ENCODE measurements around the gene TMEM119. TPM values are rescaled to one million over a fixed set of nuclear protein-coding genes. Genes with fewer than 3 reads are reported as not detected.
"Not testable (repeated sequence)": the region's sequence is repeated elsewhere in the genome, so short reads cannot be mapped to it uniquely, and the experiment has no call there.

The TMEM119 gene
- total and polyA plus RNA-seq, 10 of the 15 experiments (the other 5 are each of a cell fraction or from before 2014, with no cell fraction given): 0.11 to 0.44 (median 0.19) TPM; not detected in 5

- H3K27me3 ChIP-seq (replicated peaks in 1 of 2; ENCODE audit: control insufficient read depth in 2 of 2, insufficient read depth in 2 of 2, low read length in 1 of 2); intact Hi-C loops (cut with micrococcal nuclease; ENCODE audit: unreplicated experiment); DNase-seq (ENCODE audit: low read depth, low spot score); H3K4me2 ChIP-seq (ENCODE audit: control insufficient read depth, insufficient read depth); FAIRE-seq; H2AFZ ChIP-seq (ENCODE audit: control insufficient read depth, low read depth, low read length); H3K4me1 ChIP-seq (ENCODE audit: control insufficient read depth, insufficient read depth, low read length); H4K20me1 ChIP-seq (ENCODE audit: control insufficient read depth, insufficient read depth); H3K9ac ChIP-seq (ENCODE audit: control insufficient read depth, insufficient read depth, low read length); H3K27ac ChIP-seq (ENCODE audit: control insufficient read depth, insufficient read depth); BruUV-seq (replicated peaks); H3K9me3 ChIP-seq (replicated peaks; ENCODE audit: control insufficient read depth, insufficient read depth, low read length); in situ Hi-C loops (cut with MboI): not testable (repeated sequence)
- WGBS (ENCODE audit: insufficient coverage, insufficient replicate concordance, low lambda C conversion rate, missing lambda C conversion rate): 91% methylated on average over 9 of the region's 9 CpGs
- ChIA-PET RAD21 (ENCODE audit: unreplicated experiment) (interaction anchor here (0.9 to 23.0 kb wide), 2 partner anchors 13 to 79 kb away, joined by 3 to 413 read pairs; partner anchors contain the start of gene SELPLG), CTCF (interaction anchor here (0.6 to 2.1 kb wide), 6 partner anchors 10 to 823 kb away, joined by 3 to 9 read pairs (median 5); no protein-coding TSS in a partner anchor), SMC1A (ENCODE audit: uncharacterized antibody, unreplicated experiment) (interaction anchor here (1.0 to 26.5 kb wide), 10 partner anchors 9 to 108 kb away, joined by 3 to 718 read pairs (median 4); no protein-coding TSS in a partner anchor), POLR2A (interaction anchor here (0.7 to 1.9 kb wide), 3 partner anchors 14 to 958 kb away, joined by 3 to 8 read pairs (median 3); no protein-coding TSS in a partner anchor)
- 0 out of 3 replicates have a peak, but pooled peaks have one; percentile 12 for ATAC-seq
- peak overlapping the region; percentile 22; the same call in 1 of the 2 replicates for H3K4me3 ChIP-seq
- peak; percentile 52; the same call in 1 of the 2 replicates for TF ChIP-seq MLLT1 (IDR thresholded peaks at IDR 0.05)
- H3K36me3 ChIP-seq (ENCODE audit: control insufficient read depth in 2 of 2, insufficient read depth in 2 of 2, low read length in 1 of 2): peaks cover 0 to 19% of the 10 kb centered on the region in 2 experiments; a peak in 2 of 4 replicates
- H3K79me2 ChIP-seq (ENCODE audit: control insufficient read depth, insufficient read depth, low read length): peaks cover 93% of the 10 kb centered on the region
Measured at GRCh38 chr12:108555383-108555782, 42.5 kb downstream of the TMEM119 start.

DNA sequence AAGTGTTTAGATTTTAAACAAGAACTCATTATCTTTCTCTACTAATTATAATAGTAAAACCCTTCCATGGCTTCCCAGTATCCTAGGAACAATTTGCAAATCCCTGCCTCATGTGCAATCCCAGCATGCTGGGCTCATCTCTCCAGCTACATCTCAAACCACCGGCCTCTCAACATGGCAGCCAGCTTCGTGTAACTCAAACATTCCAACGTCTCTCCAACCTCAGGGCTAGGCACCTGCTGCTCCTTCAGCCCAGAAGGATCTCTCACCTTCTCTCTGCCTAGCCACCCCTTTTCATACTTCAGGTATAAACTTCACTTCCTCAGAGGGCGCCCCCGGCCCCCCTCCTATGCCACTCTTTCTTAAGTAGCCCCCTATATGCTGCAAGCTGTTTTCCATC lies 44.1 kb downstream of the TMEM119 start:
- RAD21 ChIA-PET (ENCODE audit: unreplicated experiment): interaction anchor here (1.5 kb wide), 1 partner anchor 65 kb away, joined by 4 read pairs; no protein-coding TSS in a partner anchor
- no peak for FAIRE-seq
- peaks cover 19% of the 10 kb centered on the region for H3K4me1 ChIP-seq (ENCODE audit: control insufficient read depth, insufficient read depth, low read length)
- TF ChIP-seq NRF1 (conservative IDR thresholded peaks at IDR 0.05; ENCODE audit: low read depth, low read length): no peak
- TF ChIP-seq CREM (IDR thresholded peaks at IDR 0.05; ENCODE audit: low read depth): no peak
- no peak for TF ChIP-seq CHD1 (IDR thresholded peaks at IDR 0.05; ENCODE audit: low read depth, low read length)
- TF ChIP-seq, protein P1, sequence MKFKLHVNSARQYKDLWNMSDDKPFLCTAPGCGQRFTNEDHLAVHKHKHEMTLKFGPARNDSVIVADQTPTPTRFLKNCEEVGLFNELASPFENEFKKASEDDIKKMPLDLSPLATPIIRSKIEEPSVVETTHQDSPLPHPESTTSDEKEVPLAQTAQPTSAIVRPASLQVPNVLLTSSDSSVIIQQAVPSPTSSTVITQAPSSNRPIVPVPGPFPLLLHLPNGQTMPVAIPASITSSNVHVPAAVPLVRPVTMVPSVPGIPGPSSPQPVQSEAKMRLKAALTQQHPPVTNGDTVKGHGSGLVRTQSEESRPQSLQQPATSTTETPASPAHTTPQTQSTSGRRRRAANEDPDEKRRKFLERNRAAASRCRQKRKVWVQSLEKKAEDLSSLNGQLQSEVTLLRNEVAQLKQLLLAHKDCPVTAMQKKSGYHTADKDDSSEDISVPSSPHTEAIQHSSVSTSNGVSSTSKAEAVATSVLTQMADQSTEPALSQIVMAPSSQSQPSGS (IDR thresholded peaks at IDR 0.05; ENCODE audit: low read length): no peak
- no peak for TF ChIP-seq CREB1 (IDR thresholded peaks at IDR 0.05; ENCODE audit: low read depth)
- TF ChIP-seq FOXK2 (IDR thresholded peaks at IDR 0.05): no peak
- TF ChIP-seq, protein P2, sequence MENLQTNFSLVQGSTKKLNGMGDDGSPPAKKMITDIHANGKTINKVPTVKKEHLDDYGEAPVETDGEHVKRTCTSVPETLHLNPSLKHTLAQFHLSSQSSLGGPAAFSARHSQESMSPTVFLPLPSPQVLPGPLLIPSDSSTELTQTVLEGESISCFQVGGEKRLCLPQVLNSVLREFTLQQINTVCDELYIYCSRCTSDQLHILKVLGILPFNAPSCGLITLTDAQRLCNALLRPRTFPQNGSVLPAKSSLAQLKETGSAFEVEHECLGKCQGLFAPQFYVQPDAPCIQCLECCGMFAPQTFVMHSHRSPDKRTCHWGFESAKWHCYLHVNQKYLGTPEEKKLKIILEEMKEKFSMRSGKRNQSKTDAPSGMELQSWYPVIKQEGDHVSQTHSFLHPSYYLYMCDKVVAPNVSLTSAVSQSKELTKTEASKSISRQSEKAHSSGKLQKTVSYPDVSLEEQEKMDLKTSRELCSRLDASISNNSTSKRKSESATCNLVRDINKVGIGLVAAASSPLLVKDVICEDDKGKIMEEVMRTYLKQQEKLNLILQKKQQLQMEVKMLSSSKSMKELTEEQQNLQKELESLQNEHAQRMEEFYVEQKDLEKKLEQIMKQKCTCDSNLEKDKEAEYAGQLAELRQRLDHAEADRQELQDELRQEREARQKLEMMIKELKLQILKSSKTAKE (IDR thresholded peaks at IDR 0.05; ENCODE audit: low read depth, poor library complexity, severe bottlenecking): no peak
- no peak for DNase-seq (ENCODE audit: low read depth, low spot score)
- CTCF ChIA-PET: interaction anchor here (1.2 to 1.7 kb wide), 2 partner anchors 8 to 12 kb away, joined by 4 read pairs; partner anchors contain the start of gene SART3
- H3K4me2 ChIP-seq (ENCODE audit: control insufficient read depth, insufficient read depth): 0 out of 2 replicates have a peak overlapping the region, but pooled peaks have one; percentile 5
- no peaks in the 10 kb centered on the region for H3K27me3 ChIP-seq (replicated peaks in 1 of 2; ENCODE audit: control insufficient read depth in 2 of 2, insufficient read depth in 2 of 2, low read length in 1 of 2)
- no peak overlapping the region for H3K9ac ChIP-seq (ENCODE audit: control insufficient read depth, insufficient read depth, low read length)
- H2AFZ ChIP-seq (ENCODE audit: control insufficient read depth, low read depth, low read length): no peak overlapping the region
- peaks cover 94% of the 10 kb centered on the region for H3K79me2 ChIP-seq (ENCODE audit: control insufficient read depth, insufficient read depth, low read length)
- 0 out of 2 replicates have a peak overlapping the region, but pooled peaks have one; percentile 18 for H3K4me3 ChIP-seq
- peaks cover 0 to 19% of the 10 kb centered on the region in 2 experiments; a peak in 2 of 4 replicates for H3K36me3 ChIP-seq (ENCODE audit: control insufficient read depth in 2 of 2, insufficient read depth in 2 of 2, low read length in 1 of 2)
- H4K20me1 ChIP-seq (ENCODE audit: control insufficient read depth, insufficient read depth): no peaks in the 10 kb centered on the region; the same call in 1 of the 2 replicates
- BruUV-seq (replicated peaks): no TSS peak
- SMC1A ChIA-PET (ENCODE audit: uncharacterized antibody, unreplicated experiment): interaction anchor here (26.5 kb wide), 1 partner anchor 64 kb away, joined by 718 read pairs; no protein-coding TSS in a partner anchor
- WGBS (ENCODE audit: insufficient coverage, insufficient replicate concordance, low lambda C conversion rate, missing lambda C conversion rate): 98% methylated on average over 5 of the region's 5 CpGs
- intact Hi-C loops (cut with micrococcal nuclease; ENCODE audit: unreplicated experiment): no loop called here
- no peak for ATAC-seq
- POLR2A ChIA-PET: interaction anchor here (0.6 kb wide), 1 partner anchor 135 kb away, joined by 4 read pairs; no protein-coding TSS in a partner anchor
- no peak overlapping the region for H3K27ac ChIP-seq (ENCODE audit: control insufficient read depth, insufficient read depth)
- in situ Hi-C loops (cut with MboI): no loop called here
- H3K9me3 ChIP-seq (replicated peaks; ENCODE audit: control insufficient read depth, insufficient read depth, low read length): no peaks in the 10 kb centered on the region

All from GM12878 (cell line).